Kidney (tissue), 14 donors: Measurements from ENCODE around the gene KANK3. TPM values are rescaled to one million over a fixed set of nuclear protein-coding genes. Genes with fewer than 3 reads are reported as not detected.

Experiments
- DNase-seq, 5 donors: peaks; one replicate each; pipeline ENCODE4 v3.0.0-alpha.2; 2013 to 2020
- FAIRE-seq: peaks from 2 replicates; lab custom pipeline; 2012; peaks lifted over from hg19 to GRCh38; lab: Jason Lieb, UNC
- H3K27ac ChIP-seq, 2 donors: one replicate each; pipeline ENCODE4 v1.7.0; 2013; ENCODE audit warnings: low read depth in 2 of 2, low read length in 2 of 2, inconsistent platforms in 1 of 2
- H3K27me3 ChIP-seq: one replicate; pipeline ENCODE4 v1.7.1; 2013; ENCODE audit warnings: low read length, inconsistent platforms; ENCODE audit not compliant: control insufficient read depth, insufficient read depth
- H3K36me3 ChIP-seq, 3 donors: one replicate each; pipeline versions ENCODE4 v1.7.0 to v1.7.1; 2013; ENCODE audit warnings: low read length in 3 of 3, control low read depth in 1 of 3, inconsistent platforms in 1 of 3; ENCODE audit not compliant: insufficient read depth in 3 of 3, control insufficient read depth in 2 of 3
- H3K4me1 ChIP-seq, 3 donors: one replicate each; pipeline versions ENCODE4 v1.7.0 to v1.7.1; 2013; ENCODE audit warnings: low read length in 3 of 3, inconsistent platforms in 1 of 3, low read depth in 1 of 3; ENCODE audit not compliant: control insufficient read depth in 2 of 3, insufficient read depth in 2 of 3
- H3K4me3 ChIP-seq, 3 donors: one replicate each; pipeline versions ENCODE4 v1.7.0 to v1.8.1; 2013; ENCODE audit warnings: low read length in 3 of 3, control low read depth in 1 of 3, inconsistent platforms in 1 of 3
- H3K9ac ChIP-seq, 3 donors: one replicate each; pipeline versions ENCODE4 v1.7.0 to v1.7.1; 2013; ENCODE audit warnings: low read length in 3 of 3, control low read depth in 1 of 3, inconsistent platforms in 1 of 3
- H3K9me3 ChIP-seq, 3 donors: one replicate each; pipeline versions ENCODE4 v1.7.0 to v1.7.1; 2013; ENCODE audit warnings: low read length in 3 of 3, control low read depth in 1 of 3, inconsistent platforms in 1 of 3; ENCODE audit not compliant: control insufficient read depth in 2 of 3, insufficient read depth in 1 of 3
- CTCF ChIP-seq: IDR thresholded peaks from 3 replicates; pipeline ENCODE4 v1.5.1; 2012; ENCODE audit warnings: mild to moderate bottlenecking, moderate library complexity, borderline replicate concordance; ENCODE audit not compliant: insufficient read depth; ENCODE audit errors: extremely low read depth
- intact Hi-C: fragments of 100-400 bp; cut with DNase I; formaldehyde crosslinking; loops from one replicate; pipeline ENCODE4 v1.11.1; 2022
- polyA plus RNA-seq: library from polyadenylated mRNA; stranded (reverse); fragments of 350-450 nt; fragmentation: Illumina TruSeq; extraction: RNeasy Lipid Tissue Mini Kit (QIAGEN cat#74804); gene quantifications from one replicate; pipeline ENCODE4 v1.2.3, GENCODE V29; 2014; ENCODE audit warnings: low read depth, low replicate concordance; ENCODE audit not compliant: insufficient read depth
- total RNA-seq: library from RNA; stranded (reverse); fragmentation: NEBNext Ultra II Directional; extraction: Animal tissue kit (Norgen Biotek cat#: 25700); gene quantifications from one replicate; pipeline ENCODE4 v1.2.1, GENCODE V29; 2021
- donor health status: control.
- donor health status: control.
- donor health status: control.
- donor health status: control.
- donor health status: control.
- donor health status: DM: yes; HTN: yes; CAD: no.
- donor health status: Normal renal cell carcinoma (clear cell type).

Gene KANK3
- total and polyA plus RNA-seq, 2 donors from 2014 or later: 15.0 to 26.6 TPM

GRCh38 chr19:8334458-8335342, 8.4 kb downstream of the KANK3 start:
- TF ChIP-seq CTCF: no peak
- peaks cover 15% of the 10 kb centered on the region for H3K27me3 ChIP-seq
- DNase-seq: peak in 4 of 5 donors; percentile 76 to 86 (median 82)
- H3K36me3 ChIP-seq: no peaks in the 10 kb centered on the region
- H3K4me1 ChIP-seq: peaks cover 0 to 11% (median 0%) of the 10 kb centered on the region in 3 donors
- intact Hi-C loops: no loop called here
- no peak for FAIRE-seq
- H3K9me3 ChIP-seq: no peaks in the 10 kb centered on the region
- no peak overlapping the region for H3K27ac ChIP-seq
- H3K4me3 ChIP-seq: no peak overlapping the region
- no peak overlapping the region for H3K9ac ChIP-seq

- H3K4me1 ChIP-seq: peaks cover 0 to 11% (median 0%) of the 10 kb centered on the region in 3 donors
- no peaks in the 10 kb centered on the region for H3K36me3 ChIP-seq
- TF ChIP-seq CTCF: no peak
- H3K9ac ChIP-seq: no peak overlapping the region
- H3K27me3 ChIP-seq: peaks cover 14% of the 10 kb centered on the region
- H3K9me3 ChIP-seq: no peaks in the 10 kb centered on the region
- no peak overlapping the region for H3K4me3 ChIP-seq
- intact Hi-C loops: no loop called here
- FAIRE-seq (no peak), DNase-seq (no peak)
- H3K27ac ChIP-seq: no peak overlapping the region
These were observed 9.2 kb downstream of the KANK3 start for GRCh38 chr19:8333767-8334457.

GRCh38 chr19:8332976-8333766, 9.9 kb downstream of the KANK3 start:
- DNase-seq (peak in 1 of 5 donors; percentile 60), FAIRE-seq (no peak)
- peaks cover 0 to 11% (median 0%) of the 10 kb centered on the region in 3 donors for H3K4me1 ChIP-seq
- H3K4me3 ChIP-seq: no peak overlapping the region
- no peaks in the 10 kb centered on the region for H3K36me3 ChIP-seq
- no peak for TF ChIP-seq CTCF
- H3K9ac ChIP-seq: no peak overlapping the region
- H3K9me3 ChIP-seq: no peaks in the 10 kb centered on the region
- H3K27me3 ChIP-seq: peaks cover 13% of the 10 kb centered on the region
- intact Hi-C loops: no loop called here
- H3K27ac ChIP-seq: no peak overlapping the region
